ENCODE data around the gene GALNT16.
"Not testable (repeated sequence)": the region's sequence is repeated elsewhere in the genome, so short reads cannot be mapped to it uniquely, and the experiment has no call there.

The GALNT16 gene

GRCh38 chr14:69266572-69267345 is 6.8 kb downstream of the GALNT16 start:
- H3K4me1 Mint-ChIP-seq (ENCODE audit: low read depth): no peaks in the 10 kb centered on the region
- peaks cover 32% of the 10 kb centered on the region for H3K27me3 Mint-ChIP-seq (ENCODE audit: low read depth)
- H3K27ac Mint-ChIP-seq: no peak overlapping the region
- H3K36me3 Mint-ChIP-seq (ENCODE audit: low read depth): no peaks in the 10 kb centered on the region
- no peak overlapping the region for H3K4me3 Mint-ChIP-seq
- no peaks in the 10 kb centered on the region for H3K9me3 Mint-ChIP-seq

- Mint-ChIP-seq H3K36me3 (ENCODE audit: low read depth) (no peaks in the 10 kb centered on the region), H3K9me3 (no peaks in the 10 kb centered on the region), H3K4me3 (no peak overlapping the region), H3K4me1 (ENCODE audit: low read depth) (no peaks in the 10 kb centered on the region), H3K27me3 (ENCODE audit: low read depth) (peaks cover 24% of the 10 kb centered on the region), H3K27ac (no peak overlapping the region)
Observed at GRCh38 chr14:69267492-69267891, 7.5 kb downstream of the GALNT16 start.

- H3K4me1 Mint-ChIP-seq (ENCODE audit: low read depth): no peaks in the 10 kb centered on the region
- H3K9me3 Mint-ChIP-seq: no peaks in the 10 kb centered on the region
- H3K27ac Mint-ChIP-seq: no peak overlapping the region
- peaks cover 19% of the 10 kb centered on the region for H3K27me3 Mint-ChIP-seq (ENCODE audit: low read depth)
- H3K36me3 Mint-ChIP-seq (ENCODE audit: low read depth): no peaks in the 10 kb centered on the region
- no peak overlapping the region for H3K4me3 Mint-ChIP-seq
Observed at GRCh38 chr14:69268223-69268622, 8.3 kb downstream of the GALNT16 start.

- no peaks in the 10 kb centered on the region for H3K4me1 Mint-ChIP-seq (ENCODE audit: low read depth)
- no peak overlapping the region for H3K27ac Mint-ChIP-seq
- H3K36me3 Mint-ChIP-seq (ENCODE audit: low read depth): no peaks in the 10 kb centered on the region
- H3K4me3 Mint-ChIP-seq: no peak overlapping the region
- H3K9me3 Mint-ChIP-seq: no peaks in the 10 kb centered on the region
- peaks cover 18% of the 10 kb centered on the region for H3K27me3 Mint-ChIP-seq (ENCODE audit: low read depth)
Observed at GRCh38 chr14:69268763-69269162, 8.8 kb downstream of the GALNT16 start.

GRCh38 chr14:69269381-69269780 is 9.4 kb downstream of the GALNT16 start:
- H3K9me3 Mint-ChIP-seq: no peaks in the 10 kb centered on the region
- H3K4me1 Mint-ChIP-seq (ENCODE audit: low read depth): no peaks in the 10 kb centered on the region
- peaks cover 13% of the 10 kb centered on the region for H3K27me3 Mint-ChIP-seq (ENCODE audit: low read depth)
- no peaks in the 10 kb centered on the region for H3K36me3 Mint-ChIP-seq (ENCODE audit: low read depth)
- H3K4me3 Mint-ChIP-seq: no peak overlapping the region
- no peak overlapping the region for H3K27ac Mint-ChIP-seq

GRCh38 chr14:69270097-69270496 is 10.1 kb downstream of the GALNT16 start:
- H3K36me3 Mint-ChIP-seq (ENCODE audit: low read depth): no peaks in the 10 kb centered on the region
- no peaks in the 10 kb centered on the region for H3K4me1 Mint-ChIP-seq (ENCODE audit: low read depth)
- H3K9me3 Mint-ChIP-seq: no peaks in the 10 kb centered on the region
- peaks cover 16% of the 10 kb centered on the region for H3K27me3 Mint-ChIP-seq (ENCODE audit: low read depth)
- H3K27ac Mint-ChIP-seq: no peak overlapping the region
- H3K4me3 Mint-ChIP-seq: no peak overlapping the region

GRCh38 chr14:69270795-69271708 is 11.1 kb downstream of the GALNT16 start:
- H3K36me3 Mint-ChIP-seq (ENCODE audit: low read depth): no peaks in the 10 kb centered on the region
- no peaks in the 10 kb centered on the region for H3K9me3 Mint-ChIP-seq
- no peaks in the 10 kb centered on the region for H3K4me1 Mint-ChIP-seq (ENCODE audit: low read depth)
- H3K27me3 Mint-ChIP-seq (ENCODE audit: low read depth): peaks cover 13% of the 10 kb centered on the region
- H3K4me3 Mint-ChIP-seq: no peak overlapping the region
- H3K27ac Mint-ChIP-seq: no peak overlapping the region

- no peaks in the 10 kb centered on the region for H3K36me3 Mint-ChIP-seq (ENCODE audit: low read depth)
- H3K4me3 Mint-ChIP-seq: no peak overlapping the region
- H3K4me1 Mint-ChIP-seq (ENCODE audit: low read depth): no peaks in the 10 kb centered on the region
- no peak overlapping the region for H3K27ac Mint-ChIP-seq
- H3K27me3 Mint-ChIP-seq (ENCODE audit: low read depth): peaks cover 21% of the 10 kb centered on the region
- no peaks in the 10 kb centered on the region for H3K9me3 Mint-ChIP-seq
Observed at GRCh38 chr14:69274321-69274720, 14.4 kb downstream of the GALNT16 start.

GRCh38 chr14:69275331-69275730 is 15.4 kb downstream of the GALNT16 start:
- Mint-ChIP-seq H3K27ac (no peak overlapping the region), H3K4me3 (no peak overlapping the region), H3K27me3 (ENCODE audit: low read depth) (peaks cover 25% of the 10 kb centered on the region), H3K36me3 (ENCODE audit: low read depth) (no peaks in the 10 kb centered on the region), H3K9me3 (no peaks in the 10 kb centered on the region), H3K4me1 (ENCODE audit: low read depth) (no peaks in the 10 kb centered on the region)

- H3K27me3 Mint-ChIP-seq (ENCODE audit: low read depth): peaks cover 29% of the 10 kb centered on the region
- not testable (repeated sequence) for H3K4me1 Mint-ChIP-seq (ENCODE audit: low read depth); H3K36me3 Mint-ChIP-seq (ENCODE audit: low read depth); H3K27ac Mint-ChIP-seq; H3K4me3 Mint-ChIP-seq; H3K9me3 Mint-ChIP-seq
Observed at GRCh38 chr14:69277356-69277755, 17.4 kb downstream of the GALNT16 start.

- no peaks in the 10 kb centered on the region for H3K36me3 Mint-ChIP-seq (ENCODE audit: low read depth)
- H3K9me3 Mint-ChIP-seq: no peaks in the 10 kb centered on the region
- peaks cover 20% of the 10 kb centered on the region for H3K27me3 Mint-ChIP-seq (ENCODE audit: low read depth)
Observed at GRCh38 chr14:69280746-69281291, 20.9 kb downstream of the GALNT16 start.

GRCh38 chr14:69281450-69282169 is 21.7 kb downstream of the GALNT16 start:
- H3K36me3 Mint-ChIP-seq (ENCODE audit: low read depth): no peaks in the 10 kb centered on the region
- no peaks in the 10 kb centered on the region for H3K9me3 Mint-ChIP-seq
- H3K4me1 Mint-ChIP-seq (ENCODE audit: low read depth): no peaks in the 10 kb centered on the region
- H3K4me3 Mint-ChIP-seq: no peak overlapping the region
- H3K27ac Mint-ChIP-seq: no peak overlapping the region
- H3K27me3 Mint-ChIP-seq (ENCODE audit: low read depth): peaks cover 19% of the 10 kb centered on the region

More at GRCh38 chr14:69280746-69281291, 20.9 kb downstream of the GALNT16 start:
- Mint-ChIP-seq H3K4me1 (ENCODE audit: low read depth) (no peaks in the 10 kb centered on the region), H3K27ac (no peak overlapping the region), H3K4me3 (no peak overlapping the region)

- Mint-ChIP-seq H3K36me3 (ENCODE audit: low read depth) (no peaks in the 10 kb centered on the region), H3K4me1 (ENCODE audit: low read depth) (no peaks in the 10 kb centered on the region), H3K27ac (no peak overlapping the region), H3K4me3 (no peak overlapping the region), H3K9me3 (no peaks in the 10 kb centered on the region), H3K27me3 (ENCODE audit: low read depth) (peaks cover 16% of the 10 kb centered on the region)
Observed at GRCh38 chr14:69282448-69282847, 22.5 kb downstream of the GALNT16 start.

GRCh38 chr14:69284170-69284569 is 24.2 kb downstream of the GALNT16 start:
- Mint-ChIP-seq H3K27me3 (ENCODE audit: low read depth) (peaks cover 8% of the 10 kb centered on the region), H3K27ac (no peak overlapping the region), H3K9me3 (no peaks in the 10 kb centered on the region), H3K36me3 (ENCODE audit: low read depth) (no peaks in the 10 kb centered on the region), H3K4me3 (no peak overlapping the region), H3K4me1 (ENCODE audit: low read depth) (no peaks in the 10 kb centered on the region)

Data from T-helper 1 cell treated with Interleukin-12 subunit alpha and Interleukin-12 subunit beta and Interleukin-4 antibody, amounts not matched to agents 30 μg/mL and 1 μg/mL, for 36 hours (primary cell).